Putamen (tissue), 1 donor: ENCODE results near the gene SETDB2.

Experiments used
- DNase-seq: peaks from one replicate; pipeline ENCODE4 v3.0.0-alpha.2; 2016; ENCODE audit warnings: low spot score

SETDB2 gene

GRCh38 chr13:49435992-49436391 is 8.1 kb upstream of the SETDB2 start:
- DNase-seq = no peak

DNA sequence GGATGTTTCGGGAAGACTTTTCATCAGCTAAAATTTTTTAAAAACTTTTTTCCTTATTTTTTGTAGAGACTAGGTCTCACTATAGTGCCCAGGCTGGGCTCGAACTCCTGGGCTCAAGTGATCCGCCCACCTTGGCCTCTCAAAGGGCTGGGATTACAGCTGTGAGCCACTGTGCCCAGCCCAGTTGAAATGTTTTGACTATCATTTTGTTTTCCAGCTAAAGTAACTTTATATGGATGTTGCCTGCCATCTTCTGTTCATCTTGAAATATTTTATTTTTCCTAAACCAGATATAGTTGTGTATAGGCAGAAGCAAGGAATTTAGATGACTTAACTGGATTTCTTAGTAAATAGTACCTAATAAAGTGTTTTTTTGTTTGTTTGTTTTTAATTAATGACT is 7.2 kb upstream of the SETDB2 start:
- peak; percentile 39 for DNase-seq

DNA sequence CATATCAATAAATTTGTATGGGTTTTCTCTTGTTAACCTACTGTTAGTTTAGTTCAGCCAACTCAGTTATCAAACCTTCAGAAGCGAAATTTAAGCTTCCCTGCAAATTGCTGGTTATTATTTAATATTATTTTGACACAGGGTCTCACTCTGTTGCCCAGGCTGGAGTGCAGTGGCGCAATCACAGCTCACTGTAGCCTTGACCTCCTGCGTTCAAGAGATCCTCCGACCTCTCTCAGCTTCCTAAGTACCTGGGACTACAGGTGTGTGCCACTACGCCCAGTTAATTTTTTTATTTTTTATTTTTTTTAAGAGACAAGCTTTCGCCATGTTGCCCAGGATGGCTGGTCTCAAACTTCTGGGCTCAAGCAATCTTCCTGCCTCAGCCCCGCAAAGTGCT is 6.4 kb upstream of the SETDB2 start:
- no peak for DNase-seq

GRCh38 chr13:49439609-49440008 is 4.5 kb upstream of the SETDB2 start:
- DNase-seq = no peak

- DNase-seq = no peak
Measured at GRCh38 chr13:49441312-49441711, 2.8 kb upstream of the SETDB2 start.

GRCh38 chr13:49441846-49442245 is 2.2 kb upstream of the SETDB2 start:
- DNase-seq = no peak

DNA sequence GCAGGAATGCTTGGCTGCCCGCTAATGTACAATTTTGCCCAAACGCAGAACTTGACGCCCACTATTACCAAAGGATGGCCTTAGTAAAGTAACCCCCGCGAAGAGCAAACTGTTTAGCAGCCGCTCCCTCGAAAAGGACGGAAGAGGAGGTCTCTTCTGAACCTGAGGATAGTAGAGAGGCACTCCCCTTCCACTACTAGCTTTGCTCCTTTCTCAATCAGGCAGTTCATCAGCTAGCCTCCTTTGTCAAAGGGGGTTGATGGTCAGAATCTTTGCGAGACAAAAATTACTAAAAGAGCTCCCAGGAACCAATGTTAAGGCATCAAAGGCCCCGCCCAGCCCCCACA is 744 bp upstream of the SETDB2 start:
- DNase-seq = no peak

GRCh38 chr13:49444524-49445395 is 686 bp downstream of the SETDB2 start:
- no peak for DNase-seq

DNA sequence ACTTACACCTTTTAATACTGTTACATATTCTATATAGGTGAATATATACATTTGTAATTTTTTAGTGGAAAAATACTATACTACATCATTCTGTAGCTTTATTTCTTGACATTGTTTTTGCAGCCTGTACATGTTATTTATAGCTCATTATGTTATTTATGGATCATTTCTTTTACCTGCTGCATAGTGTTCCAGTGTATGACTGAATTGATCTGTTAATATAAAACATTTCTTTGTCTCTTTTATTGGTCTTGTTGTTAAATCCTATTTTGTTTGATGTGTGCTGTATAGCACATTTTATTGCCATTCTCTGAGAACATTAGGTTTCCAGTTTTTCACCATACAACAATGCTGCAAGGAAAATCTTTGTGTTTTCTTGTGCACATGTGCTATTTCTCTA is 2.4 kb downstream of the SETDB2 start:
- no peak for DNase-seq

GRCh38 chr13:49448753-49449152 is 4.7 kb downstream of the SETDB2 start:
- DNase-seq = no peak

GRCh38 chr13:49450105-49450819 is 6.2 kb downstream of the SETDB2 start:
- DNase-seq = no peak

DNA sequence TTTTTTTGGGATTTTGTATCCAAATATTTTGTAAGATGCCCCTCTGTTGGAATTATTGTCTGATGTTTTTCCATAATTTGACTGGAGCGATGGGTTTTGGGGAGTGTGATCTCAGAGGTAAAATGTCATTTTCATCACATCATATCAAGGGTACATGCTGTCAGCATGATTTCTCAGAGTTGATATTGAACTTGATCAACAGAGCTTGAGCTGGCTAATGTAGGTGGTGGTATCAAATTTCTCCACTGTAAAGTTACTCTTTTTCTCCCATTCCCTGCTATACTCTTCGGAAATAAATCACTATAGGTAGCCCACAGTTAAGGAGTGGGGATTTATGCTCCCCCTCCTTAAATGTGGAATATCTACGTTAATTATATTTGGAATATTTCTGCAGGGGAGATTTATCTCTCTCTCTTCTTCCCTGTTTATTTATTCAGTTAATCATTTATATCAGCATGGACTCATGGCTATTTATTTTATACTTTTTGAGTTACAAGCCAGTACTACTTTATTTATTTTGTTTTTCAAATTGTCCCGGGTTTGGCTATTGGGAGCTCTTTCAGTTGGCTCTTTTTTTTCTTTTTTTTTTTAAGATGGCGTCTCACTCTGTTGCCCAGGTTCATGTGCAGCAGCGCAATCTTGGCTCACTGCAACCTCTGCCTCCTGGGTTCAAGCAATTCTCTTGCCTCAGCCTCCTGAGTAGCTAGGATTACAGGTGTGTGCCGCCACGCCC is 8.8 kb downstream of the SETDB2 start:
- no peak for DNase-seq

DNA sequence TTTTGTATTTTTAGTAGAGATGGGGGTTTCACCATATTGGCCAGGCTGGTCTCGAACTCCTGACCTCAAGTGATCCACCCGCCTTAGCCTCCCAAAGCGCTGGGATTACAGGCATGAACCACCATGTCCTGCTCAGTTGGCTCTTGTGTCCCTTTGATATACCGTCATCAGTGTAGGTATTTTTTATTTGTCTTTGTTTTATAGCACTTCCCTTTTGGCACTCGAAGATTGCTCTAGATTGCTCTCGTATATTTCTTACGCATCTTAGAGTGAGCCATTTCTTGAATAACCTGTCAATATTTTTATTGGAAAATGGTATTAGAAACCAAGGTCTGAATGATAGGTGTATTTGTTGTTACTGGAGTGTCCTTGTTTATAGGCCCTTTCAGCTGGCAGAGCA is 9.4 kb downstream of the SETDB2 start:
- no peak for DNase-seq

DNA sequence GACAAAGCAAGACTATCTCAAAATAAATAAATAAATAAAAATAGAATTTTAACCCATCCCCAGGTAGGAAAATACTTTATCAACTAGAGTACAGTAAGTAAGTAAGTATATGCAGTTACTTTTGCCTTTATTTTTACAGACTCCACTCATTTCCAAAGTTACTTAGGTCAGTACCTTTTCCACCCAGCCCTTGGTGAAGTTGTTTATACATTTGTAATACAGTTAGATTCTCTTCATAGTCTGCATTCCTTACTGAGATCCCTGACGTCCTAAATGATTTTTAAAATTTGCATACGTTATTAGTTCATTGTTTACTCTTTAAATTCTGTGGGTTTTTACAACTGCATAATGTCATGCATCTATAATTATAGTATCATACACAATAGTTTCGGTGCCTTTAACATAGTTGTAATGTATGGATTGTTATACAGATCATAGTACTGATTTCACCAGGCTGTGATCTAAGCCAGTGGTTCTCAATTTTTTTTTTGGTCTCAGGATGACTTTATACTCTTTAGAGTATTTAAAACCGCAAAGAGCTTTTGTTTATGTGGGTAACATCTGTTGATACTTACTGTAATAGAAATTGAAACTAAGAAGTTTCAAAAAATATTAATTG is 10.4 kb downstream of the SETDB2 start:
- no peak for DNase-seq

- DNase-seq = no peak
Measured at GRCh38 chr13:49455007-49455398, 10.9 kb downstream of the SETDB2 start.

DNA sequence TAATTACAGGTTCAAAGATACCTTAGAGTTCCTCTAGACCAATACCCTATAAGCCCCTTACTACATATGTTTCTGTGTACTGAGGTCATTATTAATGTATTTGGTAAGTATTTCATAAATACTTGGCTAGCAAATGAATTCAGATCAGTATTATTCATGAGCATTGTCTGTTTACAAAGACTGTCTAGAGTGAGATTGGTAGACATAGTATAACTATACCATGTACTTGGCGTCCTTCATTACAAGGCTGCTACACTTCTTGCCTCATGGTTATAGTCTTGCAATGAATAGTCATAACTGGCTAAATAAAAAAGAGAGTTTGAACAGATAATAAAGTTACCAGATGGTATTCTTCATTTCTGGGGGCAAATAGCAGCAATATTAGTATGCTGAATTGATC is 12.1 kb downstream of the SETDB2 start:
- DNase-seq = no peak

DNA sequence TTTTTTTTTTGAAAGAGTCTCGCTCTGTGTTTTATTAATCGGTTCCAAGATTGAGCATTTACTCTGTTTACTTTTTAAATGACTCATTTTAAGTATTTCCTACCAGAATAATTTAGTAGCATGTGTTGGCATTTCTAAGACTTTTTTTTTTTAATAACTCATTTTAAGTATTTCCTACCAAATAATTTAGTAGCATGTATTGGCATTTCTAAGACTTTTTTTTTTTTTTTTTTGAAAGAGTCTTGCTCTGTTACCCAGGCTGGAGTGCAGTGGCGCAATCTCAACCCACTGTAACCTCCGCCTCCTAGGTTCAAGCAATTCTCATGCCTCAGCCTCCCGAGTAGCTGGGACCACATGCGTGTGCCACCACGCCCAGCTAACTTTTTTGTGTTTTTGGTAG is 13.1 kb downstream of the SETDB2 start:
- no peak for DNase-seq

DNA sequence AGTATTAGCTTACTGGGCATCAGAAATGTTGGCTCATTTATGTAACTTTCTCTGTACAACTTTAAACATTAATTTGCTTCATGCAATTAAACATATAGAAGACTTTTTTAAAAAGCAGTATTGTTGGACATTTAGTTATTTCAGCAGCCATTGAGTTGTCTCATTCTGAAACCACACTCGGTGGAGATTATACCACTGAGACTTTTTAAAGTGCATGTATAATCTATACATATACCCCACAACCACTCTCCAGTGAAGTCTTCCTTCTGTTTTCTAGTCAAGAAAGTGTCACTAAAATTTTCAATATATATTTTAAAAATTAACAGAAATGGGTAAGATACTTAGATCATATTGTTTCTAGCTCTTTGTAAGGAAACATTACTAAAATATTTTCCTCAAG is 15.5 kb downstream of the SETDB2 start:
- DNase-seq = no peak

GRCh38 chr13:49464085-49464484 is 20.0 kb downstream of the SETDB2 start:
- DNase-seq = no peak

- DNase-seq = no peak
Measured at GRCh38 chr13:49464621-49465325, 20.7 kb downstream of the SETDB2 start.

DNA sequence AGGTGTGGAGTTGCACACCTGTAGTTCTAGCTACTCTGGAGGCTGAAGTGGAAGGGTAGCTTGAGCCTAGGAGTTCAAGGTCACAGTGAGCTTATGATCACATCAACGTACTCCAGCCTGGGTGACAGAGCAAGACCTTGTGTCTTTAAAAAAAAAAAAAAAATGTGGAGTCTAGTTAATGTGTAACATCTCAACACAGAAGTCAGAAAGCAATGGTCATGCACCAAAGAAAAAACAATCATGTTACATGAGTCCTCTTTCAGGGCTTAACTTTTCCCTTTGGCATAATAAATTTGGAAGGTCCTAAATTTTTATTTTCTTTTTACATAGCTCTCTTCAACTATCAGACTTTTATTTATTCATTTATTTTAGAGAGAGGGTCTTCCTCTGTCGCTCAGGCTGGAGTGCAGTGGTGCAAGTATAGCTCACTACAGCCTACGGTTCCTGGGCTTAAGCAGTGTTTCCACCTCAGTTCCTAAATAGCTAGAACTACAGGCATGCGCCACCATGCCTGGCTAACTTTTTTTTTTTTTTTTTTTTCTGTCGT is 22.3 kb downstream of the SETDB2 start:
- no peak for DNase-seq

DNA sequence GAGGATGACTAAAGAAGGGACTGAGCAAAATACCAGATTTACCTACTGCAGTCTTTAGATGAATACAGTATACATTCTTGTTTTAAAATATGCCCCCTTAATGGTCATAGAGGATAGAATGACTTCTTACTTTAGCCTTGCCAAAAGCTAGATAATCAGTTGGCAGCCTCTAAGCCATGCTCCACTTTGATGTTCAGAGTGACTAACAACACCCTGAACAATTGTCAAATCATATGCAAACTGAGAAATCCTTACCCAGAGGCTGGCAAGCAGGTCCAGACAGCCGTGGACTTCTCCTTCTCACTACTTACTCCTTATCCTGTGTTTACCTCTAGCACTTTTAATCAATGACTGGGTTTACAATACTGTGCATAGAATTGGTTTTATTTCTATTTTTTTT is 28.1 kb downstream of the SETDB2 start:
- DNase-seq = no peak
